ENCODE measurements around the gene SLC27A1.

Gene SLC27A1

DNA sequence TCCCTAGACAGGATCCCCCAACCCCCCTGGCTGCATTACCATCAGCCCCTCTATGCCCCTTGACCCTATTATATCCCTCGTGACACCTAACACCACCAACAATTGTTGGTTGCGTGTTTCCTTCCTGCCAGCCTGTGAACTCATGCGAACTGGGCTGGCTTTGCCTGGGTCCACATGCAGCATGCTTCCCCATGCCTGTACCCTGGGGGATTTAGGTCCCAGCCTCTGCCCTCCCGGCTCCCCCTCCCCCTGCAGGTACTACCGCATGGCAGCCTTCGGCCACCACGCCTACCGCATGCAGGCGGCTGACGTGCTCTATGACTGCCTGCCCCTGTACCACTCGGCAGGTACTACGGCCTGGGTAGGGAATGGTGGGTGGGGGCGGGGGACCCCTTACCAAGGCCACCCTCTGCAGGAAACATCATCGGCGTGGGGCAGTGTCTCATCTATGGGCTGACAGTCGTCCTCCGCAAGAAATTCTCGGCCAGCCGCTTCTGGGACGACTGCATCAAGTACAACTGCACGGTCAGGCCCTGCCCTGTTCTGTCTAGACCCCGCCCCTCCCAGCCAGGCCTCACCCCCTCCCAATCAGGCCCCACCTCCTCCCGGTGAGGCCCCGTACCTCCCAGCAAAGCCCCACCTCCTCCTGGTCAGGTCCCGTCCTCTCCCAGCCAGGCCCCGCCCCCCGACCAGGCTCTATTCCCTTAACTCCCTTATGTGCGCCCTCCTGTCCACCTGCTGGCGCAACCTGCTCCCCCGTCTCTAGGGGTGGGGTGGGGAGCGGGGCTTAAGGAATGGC, 18.5 kb downstream of the SLC27A1 start:
- TF ChIP-seq, protein P1, sequence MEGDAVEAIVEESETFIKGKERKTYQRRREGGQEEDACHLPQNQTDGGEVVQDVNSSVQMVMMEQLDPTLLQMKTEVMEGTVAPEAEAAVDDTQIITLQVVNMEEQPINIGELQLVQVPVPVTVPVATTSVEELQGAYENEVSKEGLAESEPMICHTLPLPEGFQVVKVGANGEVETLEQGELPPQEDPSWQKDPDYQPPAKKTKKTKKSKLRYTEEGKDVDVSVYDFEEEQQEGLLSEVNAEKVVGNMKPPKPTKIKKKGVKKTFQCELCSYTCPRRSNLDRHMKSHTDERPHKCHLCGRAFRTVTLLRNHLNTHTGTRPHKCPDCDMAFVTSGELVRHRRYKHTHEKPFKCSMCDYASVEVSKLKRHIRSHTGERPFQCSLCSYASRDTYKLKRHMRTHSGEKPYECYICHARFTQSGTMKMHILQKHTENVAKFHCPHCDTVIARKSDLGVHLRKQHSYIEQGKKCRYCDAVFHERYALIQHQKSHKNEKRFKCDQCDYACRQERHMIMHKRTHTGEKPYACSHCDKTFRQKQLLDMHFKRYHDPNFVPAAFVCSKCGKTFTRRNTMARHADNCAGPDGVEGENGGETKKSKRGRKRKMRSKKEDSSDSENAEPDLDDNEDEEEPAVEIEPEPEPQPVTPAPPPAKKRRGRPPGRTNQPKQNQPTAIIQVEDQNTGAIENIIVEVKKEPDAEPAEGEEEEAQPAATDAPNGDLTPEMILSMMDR (IDR thresholded peaks at IDR 0.05; ENCODE audit: low read depth, low read length), result no peak
- DNase-seq (ENCODE audit: extremely low read depth, low read depth), result no peak

DNA sequence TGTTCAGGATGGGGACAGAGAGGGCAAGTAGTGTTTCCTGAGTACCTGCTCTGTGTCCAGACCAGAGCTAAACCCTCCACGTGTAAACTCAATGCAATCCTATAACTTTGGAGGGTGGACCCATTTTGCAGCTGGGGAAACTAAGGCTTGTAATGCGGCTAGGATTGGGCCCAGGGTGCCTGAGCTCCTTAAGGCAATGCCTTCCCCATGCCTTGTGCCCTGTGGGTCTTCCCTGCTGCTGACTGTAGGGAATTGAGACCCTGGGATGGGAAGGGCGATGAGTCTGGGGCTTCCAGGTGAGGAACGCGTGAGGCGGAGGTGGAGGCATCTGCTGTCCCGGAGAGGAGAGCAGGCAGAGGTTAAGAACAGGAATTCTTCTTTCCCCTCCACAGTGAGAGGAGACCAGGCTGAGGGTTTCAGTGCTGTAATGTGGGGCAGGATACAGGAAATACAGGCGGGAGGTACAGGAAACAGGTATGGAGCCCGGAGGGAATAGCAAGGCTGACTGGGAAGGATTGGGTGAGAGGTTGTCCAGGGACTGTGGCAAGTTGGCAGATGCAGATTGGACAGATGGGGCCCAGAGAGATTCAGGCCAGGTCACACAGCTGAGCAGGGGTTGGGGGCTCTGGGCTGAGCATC, 19.2 kb downstream of the SLC27A1 start:
- DNase-seq (ENCODE audit: extremely low read depth, low read depth), result no peak
- TF ChIP-seq, protein P1 (IDR thresholded peaks at IDR 0.05; ENCODE audit: low read depth, low read length), result no peak

DNA sequence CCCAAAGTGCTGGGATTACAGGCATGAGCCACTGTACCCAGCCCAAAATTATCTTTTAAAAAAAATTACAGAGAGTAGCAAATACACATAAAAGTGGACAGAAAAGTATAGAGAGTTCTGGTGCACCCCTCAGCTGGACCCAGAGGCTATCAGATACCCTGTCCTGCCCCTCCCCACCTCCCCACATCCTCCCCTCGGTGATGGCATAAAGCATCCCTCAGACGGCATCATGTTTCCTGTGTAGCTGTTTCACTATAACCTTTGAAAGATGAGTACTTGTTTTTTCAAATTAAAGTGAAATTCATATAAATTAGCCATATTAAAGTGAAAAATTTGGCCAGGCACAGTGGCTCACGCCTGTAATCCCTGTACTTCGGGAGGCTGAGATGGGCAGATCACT, 20.1 kb downstream of the SLC27A1 start:
- TF ChIP-seq, protein P1 (IDR thresholded peaks at IDR 0.05; ENCODE audit: low read depth, low read length), result no peak
- DNase-seq (ENCODE audit: extremely low read depth, low read depth), result no peak

DNA sequence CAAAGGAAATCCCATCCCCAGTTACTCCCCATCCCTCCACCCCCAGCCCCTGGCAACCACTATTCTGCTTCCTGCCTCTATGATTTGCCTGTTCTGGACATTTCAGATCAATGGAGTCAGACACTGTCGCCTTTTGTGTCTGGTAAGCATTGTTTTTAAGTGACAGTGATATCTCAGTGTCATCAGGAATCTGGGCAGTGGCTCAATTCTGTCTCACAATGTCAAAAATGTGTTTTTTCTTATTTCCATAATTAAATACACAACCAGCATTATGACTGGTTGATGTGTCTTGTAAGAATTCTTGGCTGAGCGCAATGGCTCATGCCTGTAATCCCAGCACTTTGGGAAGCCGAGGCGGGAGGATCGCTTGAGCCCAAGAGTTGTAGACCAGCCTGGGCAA, 21.0 kb downstream of the SLC27A1 start:
- TF ChIP-seq, protein P1 (IDR thresholded peaks at IDR 0.05; ENCODE audit: low read depth, low read length), result no peak
- DNase-seq (ENCODE audit: extremely low read depth, low read depth), result no peak

DNA sequence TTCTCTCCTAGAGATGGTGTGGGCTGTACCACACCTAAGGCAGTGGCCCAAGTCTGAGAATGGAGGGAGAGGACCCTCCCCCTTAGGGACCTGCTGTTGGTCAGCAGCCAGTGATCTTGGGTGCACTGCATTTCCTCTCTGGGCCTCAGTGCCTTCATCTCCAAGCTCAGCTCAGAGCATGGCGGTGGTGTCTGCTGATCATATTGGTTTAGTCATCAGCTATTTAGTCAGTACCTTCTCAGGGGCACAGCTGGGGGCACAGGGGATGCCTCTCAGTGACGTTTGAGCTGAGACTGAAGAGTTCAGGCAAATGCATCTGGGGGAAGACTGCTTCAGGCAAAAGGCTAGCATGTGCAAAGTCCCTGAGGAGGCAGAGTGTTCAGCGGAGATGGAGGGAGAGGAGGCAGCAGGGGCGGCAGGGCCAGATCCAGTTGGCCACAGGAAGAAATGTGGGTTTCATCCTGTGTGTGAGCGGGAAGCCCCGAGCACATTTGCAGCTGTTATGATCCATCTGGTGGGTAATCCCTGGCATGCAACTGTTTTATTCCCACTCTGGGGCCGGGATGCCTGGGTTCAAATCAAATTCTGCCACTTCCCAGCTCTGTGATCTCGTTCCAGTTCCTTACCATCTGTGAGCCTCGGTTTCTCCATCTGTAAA, 25.4 kb downstream of the SLC27A1 start:
- TF ChIP-seq, protein P1 (IDR thresholded peaks at IDR 0.05; ENCODE audit: low read depth, low read length), result no peak
- no peak for DNase-seq (ENCODE audit: extremely low read depth, low read depth)

DNA sequence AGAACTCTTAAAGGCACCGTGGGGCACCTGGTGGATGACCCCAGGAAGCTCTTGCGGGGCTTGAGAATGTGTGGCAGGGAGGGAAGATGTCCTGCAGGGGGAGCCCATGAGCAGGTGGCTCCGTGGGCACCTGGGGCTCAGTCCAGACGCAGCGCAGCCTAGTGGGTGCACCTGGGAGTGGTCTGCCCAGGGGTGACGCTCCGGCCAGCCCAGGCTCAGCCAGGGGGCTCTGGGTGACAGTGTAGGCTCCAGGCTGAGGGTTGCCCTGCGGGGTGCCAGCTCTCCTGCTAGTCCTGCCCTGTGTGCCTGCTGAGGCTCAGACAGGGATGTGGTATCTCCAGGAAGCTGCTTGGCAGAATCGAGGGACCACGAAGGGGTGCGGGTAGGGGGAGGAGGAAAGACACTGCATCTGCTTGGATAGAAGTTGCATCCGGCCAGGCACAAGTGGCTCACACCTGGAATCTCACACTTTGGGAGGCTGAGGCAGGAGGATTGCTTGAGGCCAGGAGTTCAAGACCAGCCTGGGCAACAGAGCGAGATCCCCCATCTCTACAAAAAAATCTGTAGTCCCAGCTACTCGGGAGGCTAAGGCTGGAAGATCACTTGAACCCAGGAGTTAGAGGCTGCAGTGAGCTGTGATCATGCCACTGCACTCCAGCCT, 26.1 kb downstream of the SLC27A1 start:
- no peak for DNase-seq (ENCODE audit: extremely low read depth, low read depth)
- TF ChIP-seq, protein P1 (IDR thresholded peaks at IDR 0.05; ENCODE audit: low read depth, low read length), result peak; percentile 96

All from AG09319 (cell line).